ENCODE measurements around the gene E2F1.

E2F1 gene

DNA sequence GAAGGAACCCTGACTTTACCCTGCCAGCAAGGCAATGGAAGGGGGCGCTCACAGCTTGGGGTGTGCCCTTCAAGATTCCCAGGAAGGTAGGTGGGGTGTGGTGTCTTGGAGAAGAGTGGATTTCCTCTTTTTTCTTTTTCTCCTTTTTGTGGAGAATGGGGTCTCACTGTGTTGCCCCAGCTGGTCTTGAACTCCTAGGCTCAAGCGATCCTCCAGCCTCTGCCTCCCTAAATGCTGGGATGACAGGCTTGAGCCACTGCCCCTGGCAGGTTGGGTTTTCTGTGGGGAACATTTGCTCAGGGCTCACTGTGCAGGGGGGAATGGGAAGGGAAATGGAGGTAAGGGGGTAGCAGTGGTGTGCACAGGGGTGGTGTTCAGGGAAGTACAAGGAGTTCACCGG, 41.6 kb upstream of the E2F1 start:
- no CpG with 5 or more reads among the region's 3 CpGs for WGBS, 2 donors (ENCODE audit: extremely low coverage in 2 of 2, insufficient read length in 2 of 2, insufficient replicate concordance in 1 of 2)
- H3K4me2 ChIP-seq (ENCODE audit: insufficient read depth, low read length, poor library complexity, severe bottlenecking): no peak overlapping the region
- H3K27me3 ChIP-seq (ENCODE audit: control insufficient read depth in 3 of 3, insufficient read depth in 3 of 3, low read depth in 1 of 3, low read length in 3 of 3): peaks cover 0 to 2% (median 0%) of the 10 kb centered on the region in 3 experiments
- no peak overlapping the region for H3K23ac ChIP-seq (ENCODE audit: low read depth, low read length, poor library complexity)
- no peak overlapping the region for H2BK12ac ChIP-seq (ENCODE audit: low read length)
- no peak overlapping the region for H3K14ac ChIP-seq (ENCODE audit: low read length)
- no peak overlapping the region for H3K27ac ChIP-seq (replicated peaks; ENCODE audit: low read length)
- H2BK5ac ChIP-seq (ENCODE audit: low read length): no peak overlapping the region
- H4K91ac ChIP-seq (ENCODE audit: low read depth, low read length, poor library complexity): no peak overlapping the region
- peak overlapping the region; percentile 45 for H2BK15ac ChIP-seq (ENCODE audit: low read length)
- DNase-seq (ENCODE audit: low spot score): no peak
- no peaks in the 10 kb centered on the region for H3K9me3 ChIP-seq (replicated peaks in 1 of 2; ENCODE audit: control insufficient read depth in 2 of 2, insufficient read depth in 1 of 2, low read depth in 1 of 2, low read length in 2 of 2)
- no peak overlapping the region for H2AFZ ChIP-seq (ENCODE audit: low read length)
- H3K4me3 ChIP-seq (ENCODE audit: low read length in 2 of 2): no peak overlapping the region
- H3K36me3 ChIP-seq (replicated peaks in 1 of 2; ENCODE audit: control insufficient read depth in 2 of 2, insufficient read depth in 2 of 2, low read length in 2 of 2): peaks cover 0 to 2% of the 10 kb centered on the region in 2 donors
- H4K8ac ChIP-seq (ENCODE audit: low read depth, low read length): no peak overlapping the region
- H2AK5ac ChIP-seq (ENCODE audit: low read depth, low read length): no peak overlapping the region
- H2BK120ac ChIP-seq (ENCODE audit: low read depth, low read length): no peak overlapping the region
- no peak overlapping the region for H3K4ac ChIP-seq (ENCODE audit: low read length)
- peaks cover 2% of the 10 kb centered on the region for H3K79me1 ChIP-seq (ENCODE audit: low read depth, low read length)
- H3K18ac ChIP-seq (ENCODE audit: low read length): peak overlapping the region; percentile 59
- peaks cover 0 to 6% of the 10 kb centered on the region in 2 donors for H3K4me1 ChIP-seq (ENCODE audit: control insufficient read depth in 2 of 2, insufficient read depth in 1 of 2, low read depth in 1 of 2, low read length in 2 of 2)
- H3K9ac ChIP-seq (ENCODE audit: low read depth, low read length, poor library complexity): no peak overlapping the region

GRCh38 chr20:33727115-33727479, 40.9 kb upstream of the E2F1 start:
- no peak overlapping the region for H3K14ac ChIP-seq (ENCODE audit: low read length)
- H4K8ac ChIP-seq (ENCODE audit: low read depth, low read length): no peak overlapping the region
- H3K23ac ChIP-seq (ENCODE audit: low read depth, low read length, poor library complexity): no peak overlapping the region
- no peak overlapping the region for H2BK15ac ChIP-seq (ENCODE audit: low read length)
- H4K91ac ChIP-seq (ENCODE audit: low read depth, low read length, poor library complexity): no peak overlapping the region
- H2AK5ac ChIP-seq (ENCODE audit: low read depth, low read length): no peak overlapping the region
- H3K36me3 ChIP-seq (replicated peaks in 1 of 2; ENCODE audit: control insufficient read depth in 2 of 2, insufficient read depth in 2 of 2, low read length in 2 of 2): peaks cover 0 to 2% of the 10 kb centered on the region in 2 donors
- no peak overlapping the region for H2BK12ac ChIP-seq (ENCODE audit: low read length)
- WGBS, 2 donors (ENCODE audit: extremely low coverage in 2 of 2, insufficient read length in 2 of 2, insufficient replicate concordance in 1 of 2): no CpG with 5 or more reads among the region's 5 CpGs
- no peak overlapping the region for H2AFZ ChIP-seq (ENCODE audit: low read length)
- H3K9me3 ChIP-seq (replicated peaks in 1 of 2; ENCODE audit: control insufficient read depth in 2 of 2, insufficient read depth in 1 of 2, low read depth in 1 of 2, low read length in 2 of 2): no peaks in the 10 kb centered on the region
- no peak overlapping the region for H2BK120ac ChIP-seq (ENCODE audit: low read depth, low read length)
- H3K4me3 ChIP-seq (ENCODE audit: low read length in 2 of 2): no peak overlapping the region
- peaks cover 0 to 3% of the 10 kb centered on the region in 2 donors for H3K4me1 ChIP-seq (ENCODE audit: control insufficient read depth in 2 of 2, insufficient read depth in 1 of 2, low read depth in 1 of 2, low read length in 2 of 2)
- no peaks in the 10 kb centered on the region for H3K79me1 ChIP-seq (ENCODE audit: low read depth, low read length)
- H3K4ac ChIP-seq (ENCODE audit: low read length): no peak overlapping the region
- no peaks in the 10 kb centered on the region for H3K27me3 ChIP-seq (ENCODE audit: control insufficient read depth in 3 of 3, insufficient read depth in 3 of 3, low read depth in 1 of 3, low read length in 3 of 3)
- no peak overlapping the region for H2BK5ac ChIP-seq (ENCODE audit: low read length)
- H3K27ac ChIP-seq (replicated peaks; ENCODE audit: low read length): no peak overlapping the region
- H3K18ac ChIP-seq (ENCODE audit: low read length): no peak overlapping the region
- no peak for DNase-seq (ENCODE audit: low spot score)
- no peak overlapping the region for H3K4me2 ChIP-seq (ENCODE audit: insufficient read depth, low read length, poor library complexity, severe bottlenecking)
- no peak overlapping the region for H3K9ac ChIP-seq (ENCODE audit: low read depth, low read length, poor library complexity)

- no peak overlapping the region for H3K4ac ChIP-seq (ENCODE audit: low read length)
- no peak for DNase-seq (ENCODE audit: low spot score)
- H3K27me3 ChIP-seq (ENCODE audit: control insufficient read depth in 3 of 3, insufficient read depth in 3 of 3, low read depth in 1 of 3, low read length in 3 of 3): no peaks in the 10 kb centered on the region
- H3K18ac ChIP-seq (ENCODE audit: low read length): no peak overlapping the region
- no peak overlapping the region for H2BK12ac ChIP-seq (ENCODE audit: low read length)
- peaks cover 0 to 2% of the 10 kb centered on the region in 2 donors for H3K9me3 ChIP-seq (replicated peaks in 1 of 2; ENCODE audit: control insufficient read depth in 2 of 2, insufficient read depth in 1 of 2, low read depth in 1 of 2, low read length in 2 of 2)
- no CpG with 5 or more reads among the region's 7 CpGs for WGBS, 2 donors (ENCODE audit: extremely low coverage in 2 of 2, insufficient read length in 2 of 2, insufficient replicate concordance in 1 of 2)
- H3K27ac ChIP-seq (replicated peaks; ENCODE audit: low read length): no peak overlapping the region
- H3K4me3 ChIP-seq (ENCODE audit: low read length in 2 of 2): no peak overlapping the region
- no peak overlapping the region for H2BK15ac ChIP-seq (ENCODE audit: low read length)
- H3K9ac ChIP-seq (ENCODE audit: low read depth, low read length, poor library complexity): no peak overlapping the region
- H3K36me3 ChIP-seq (replicated peaks in 1 of 2; ENCODE audit: control insufficient read depth in 2 of 2, insufficient read depth in 2 of 2, low read length in 2 of 2): no peaks in the 10 kb centered on the region
- no peaks in the 10 kb centered on the region for H3K4me1 ChIP-seq (ENCODE audit: control insufficient read depth in 2 of 2, insufficient read depth in 1 of 2, low read depth in 1 of 2, low read length in 2 of 2)
- H3K14ac ChIP-seq (ENCODE audit: low read length): no peak overlapping the region
- no peaks in the 10 kb centered on the region for H3K79me1 ChIP-seq (ENCODE audit: low read depth, low read length)
- no peak overlapping the region for H3K23ac ChIP-seq (ENCODE audit: low read depth, low read length, poor library complexity)
- H4K8ac ChIP-seq (ENCODE audit: low read depth, low read length): no peak overlapping the region
- no peak overlapping the region for H2BK5ac ChIP-seq (ENCODE audit: low read length)
- H4K91ac ChIP-seq (ENCODE audit: low read depth, low read length, poor library complexity): no peak overlapping the region
- H3K4me2 ChIP-seq (ENCODE audit: insufficient read depth, low read length, poor library complexity, severe bottlenecking): no peak overlapping the region
- H2AFZ ChIP-seq (ENCODE audit: low read length): no peak overlapping the region
- H2AK5ac ChIP-seq (ENCODE audit: low read depth, low read length): no peak overlapping the region
- no peak overlapping the region for H2BK120ac ChIP-seq (ENCODE audit: low read depth, low read length)
These were observed 39.6 kb upstream of the E2F1 start for GRCh38 chr20:33725607-33726264.

- H3K4me1 ChIP-seq (ENCODE audit: control insufficient read depth in 2 of 2, insufficient read depth in 1 of 2, low read depth in 1 of 2, low read length in 2 of 2): peaks cover 0 to under 1% of the 10 kb centered on the region in 2 donors
These were observed 38.4 kb upstream of the E2F1 start for GRCh38 chr20:33724439-33725094.

More at GRCh38 chr20:33724439-33725094, 38.4 kb upstream of the E2F1 start:
- Histone ChIP-seq H3K36me3 (replicated peaks in 1 of 2; ENCODE audit: control insufficient read depth in 2 of 2, insufficient read depth in 2 of 2, low read length in 2 of 2) (no peaks in the 10 kb centered on the region), H4K91ac (ENCODE audit: low read depth, low read length, poor library complexity) (no peak overlapping the region), H2BK15ac (ENCODE audit: low read length) (no peak overlapping the region), H3K9me3 (replicated peaks in 1 of 2; ENCODE audit: control insufficient read depth in 2 of 2, insufficient read depth in 1 of 2, low read depth in 1 of 2, low read length in 2 of 2) (peaks cover 0 to 2% of the 10 kb centered on the region in 2 donors), H2AFZ (ENCODE audit: low read length) (no peak overlapping the region), H3K18ac (ENCODE audit: low read length) (no peak overlapping the region), H2BK120ac (ENCODE audit: low read depth, low read length) (no peak overlapping the region), H2BK12ac (ENCODE audit: low read length) (no peak overlapping the region), H3K4ac (ENCODE audit: low read length) (no peak overlapping the region), H3K14ac (ENCODE audit: low read length) (no peak overlapping the region), H3K9ac (ENCODE audit: low read depth, low read length, poor library complexity) (no peak overlapping the region), H3K4me3 (ENCODE audit: low read length in 2 of 2) (no peak overlapping the region), H4K8ac (ENCODE audit: low read depth, low read length) (no peak overlapping the region), H3K23ac (ENCODE audit: low read depth, low read length, poor library complexity) (no peak overlapping the region), H2BK5ac (ENCODE audit: low read length) (no peak overlapping the region), H2AK5ac (ENCODE audit: low read depth, low read length) (no peak overlapping the region), H3K4me2 (ENCODE audit: insufficient read depth, low read length, poor library complexity, severe bottlenecking) (no peak overlapping the region), H3K27ac (replicated peaks; ENCODE audit: low read length) (no peak overlapping the region), H3K79me1 (ENCODE audit: low read depth, low read length) (no peaks in the 10 kb centered on the region), H3K27me3 (ENCODE audit: control insufficient read depth in 3 of 3, insufficient read depth in 3 of 3, low read depth in 1 of 3, low read length in 3 of 3) (no peaks in the 10 kb centered on the region)
- DNase-seq (ENCODE audit: low spot score): no peak
- no CpG with 5 or more reads among the region's 14 CpGs for whole genome bisulfite sequencing, 2 donors (ENCODE audit: extremely low coverage in 2 of 2, insufficient read length in 2 of 2, insufficient replicate concordance in 1 of 2)
